ENCODE measurements around the gene TYW5.

GRCh38 chr2:199936554-199936953 lies 18.7 kb downstream of the TYW5 start:
- TF ChIP-seq POLR2A (IDR thresholded peaks at IDR 0.05; ENCODE audit: low read length) (no peak), GATA1 (IDR thresholded peaks at IDR 0.05; ENCODE audit: low read depth, low read length) (no peak)

Data from erythroblast (primary cell).